HepG2 (cell line): ENCODE measurements around the gene NFATC2. TPM values are rescaled to one million over a fixed set of nuclear protein-coding genes. Genes with fewer than 3 reads are reported as not detected.

Experiments used
- ATM ChIP-seq: fragments of 450-650 bp; IDR thresholded peaks from 2 replicates; pipeline ENCODE4 v1.7.1; 2017; ENCODE audit warnings: mild to moderate bottlenecking, borderline replicate concordance
- CHD4 ChIP-seq: fragments of 200-600 bp; sonication (generic); IDR thresholded peaks from 2 replicates; pipeline ENCODE4 v1.7.0; 2017; ENCODE audit warnings: mild to moderate bottlenecking, low read length, borderline replicate concordance
- DNMT3B ChIP-seq: conservative IDR thresholded peaks from 2 replicates; pipeline ENCODE4 v1.6.1; 2016; ENCODE audit warnings: missing biosample characterization, control low read depth
- IKZF4 ChIP-seq: sonication (generic); formaldehyde crosslinking; IDR thresholded peaks from 2 replicates; pipeline ENCODE4 v1.5.1; 2020; ENCODE audit warnings: borderline replicate concordance, mild to moderate bottlenecking, low read depth, missing genetic modification reagents; ENCODE audit errors: not compliant biosample characterization
- JDP2 ChIP-seq: sonication (generic); formaldehyde crosslinking; IDR thresholded peaks from 2 replicates; pipeline ENCODE4 v1.8.1; 2022; ENCODE audit warnings: missing genetic modification reagents, borderline replicate concordance
- NR3C1 ChIP-seq: sonication (generic); formaldehyde crosslinking; IDR thresholded peaks from 2 replicates; pipeline ENCODE4 v1.4.0; 2020; ENCODE audit warnings: missing genetic modification reagents
- ONECUT2 ChIP-seq: sonication (generic); formaldehyde crosslinking; IDR thresholded peaks from 2 replicates; pipeline ENCODE4 v1.4.0; 2020; ENCODE audit warnings: missing genetic modification reagents
- PAX8 ChIP-seq: sonication (generic); formaldehyde crosslinking; IDR thresholded peaks from 2 replicates; pipeline ENCODE4 v1.8.0; 2022; ENCODE audit warnings: mild to moderate bottlenecking, missing genetic modification reagents, borderline replicate concordance
- RAD21 ChIP-seq: fragments of 450-650 bp; formaldehyde crosslinking; IDR thresholded peaks from 2 replicates; pipeline ENCODE4 v1.5.0; 2020; ENCODE audit warnings: mild to moderate bottlenecking
- SP5 ChIP-seq: IDR thresholded peaks from 2 replicates; pipeline ENCODE4 v1.6.1; 2016; ENCODE audit warnings: low read depth, borderline replicate concordance
- SRY ChIP-seq: sonication (generic); formaldehyde crosslinking; IDR thresholded peaks from 2 replicates; pipeline ENCODE4 v1.8.0; 2022; ENCODE audit warnings: mild to moderate bottlenecking, missing genetic modification reagents
- TEAD2 ChIP-seq: sonication (generic); formaldehyde crosslinking; IDR thresholded peaks from 2 replicates; pipeline ENCODE4 v1.9.0; 2021; ENCODE audit warnings: missing genetic modification reagents
- ZBTB42 ChIP-seq: sonication (generic); formaldehyde crosslinking; IDR thresholded peaks from 2 replicates; pipeline ENCODE4 v1.5.0; 2020; ENCODE audit warnings: mild to moderate bottlenecking, missing genetic modification reagents
- ZC3H4 ChIP-seq: sonication (generic); formaldehyde crosslinking; IDR thresholded peaks from 2 replicates; pipeline ENCODE4 v1.4.0; 2020; ENCODE audit warnings: missing genetic modification reagents, borderline replicate concordance
- ZFP36 ChIP-seq: fragments of 150-350 bp; IDR thresholded peaks from 2 replicates; pipeline ENCODE4 v1.6.1; 2018; ENCODE audit warnings: borderline replicate concordance, low read length, low read depth; ENCODE audit not compliant: partially characterized antibody
- ZNF224 ChIP-seq: sonication (generic); formaldehyde crosslinking; IDR thresholded peaks from 2 replicates; pipeline ENCODE4 v1.5.0; 2020; ENCODE audit warnings: mild to moderate bottlenecking, missing genetic modification reagents
- ZNF501 ChIP-seq: sonication (generic); formaldehyde crosslinking; IDR thresholded peaks from 2 replicates; pipeline ENCODE4 v1.5.1; 2020; ENCODE audit warnings: mild to moderate bottlenecking, moderate library complexity, missing genetic modification reagents
- ZNF616 ChIP-seq: sonication (generic); formaldehyde crosslinking; IDR thresholded peaks from 2 replicates; pipeline ENCODE4 v1.5.0; 2020; ENCODE audit warnings: low read depth, mild to moderate bottlenecking, missing genetic modification reagents
- ZNF710 ChIP-seq: sonication (generic); formaldehyde crosslinking; IDR thresholded peaks from 2 replicates; pipeline ENCODE4 v1.5.0; 2020; ENCODE audit warnings: mild to moderate bottlenecking, missing genetic modification reagents, borderline replicate concordance
- polyA plus RNA-seq, 8 experiments: library from polyadenylated mRNA; depleted of rRNA in 3 of 8; stranded (reverse) in 7 of 8; unstranded in 1 of 8; fragments of >200 nt; fragmentation: Illumina TruSeq in 4 of 8; extraction: Trizol in 4 of 8; gene quantifications; 2 replicates each; pipeline versions ENCODE4 v1.2.1 to v1.2.3, GENCODE V29; 2011 to 2016; ENCODE audit warnings: low read depth in 4 of 8, missing spikeins in 1 of 8, mixed read lengths in 1 of 8; ENCODE audit not compliant: insufficient read depth in 1 of 8
- total RNA-seq, 5 experiments: library from RNA; depleted of rRNA; stranded (reverse); fragments of >200 nt; fragmentation: Illumina TruSeq; extraction: Trizol; gene quantifications; 2 replicates each; pipeline ENCODE4 v1.2.3, GENCODE V29; 2016; ENCODE audit warnings: low read depth in 1 of 5
- TF ChIP-seq, protein P1 (sequence below): sonication (generic); formaldehyde crosslinking; IDR thresholded peaks from 2 replicates; pipeline ENCODE4 v1.4.0; 2020; ENCODE audit warnings: missing genetic modification reagents
- TF ChIP-seq, protein P2 (sequence below): sonication (generic); formaldehyde crosslinking; IDR thresholded peaks from 2 replicates; pipeline ENCODE4 v1.4.0; 2020; ENCODE audit warnings: missing genetic modification reagents
- TF ChIP-seq, protein P3 (sequence below): sonication (generic); formaldehyde crosslinking; IDR thresholded peaks from 2 replicates; pipeline ENCODE4 v1.5.0; 2020; ENCODE audit warnings: missing genetic modification reagents, mild to moderate bottlenecking, borderline replicate concordance

Gene NFATC2
- total and polyA plus RNA-seq, 2 of the 13 experiments (the other 11 are each of a cell fraction or from before 2014, with no cell fraction given), result 1.9 to 3.3 TPM

DNA sequence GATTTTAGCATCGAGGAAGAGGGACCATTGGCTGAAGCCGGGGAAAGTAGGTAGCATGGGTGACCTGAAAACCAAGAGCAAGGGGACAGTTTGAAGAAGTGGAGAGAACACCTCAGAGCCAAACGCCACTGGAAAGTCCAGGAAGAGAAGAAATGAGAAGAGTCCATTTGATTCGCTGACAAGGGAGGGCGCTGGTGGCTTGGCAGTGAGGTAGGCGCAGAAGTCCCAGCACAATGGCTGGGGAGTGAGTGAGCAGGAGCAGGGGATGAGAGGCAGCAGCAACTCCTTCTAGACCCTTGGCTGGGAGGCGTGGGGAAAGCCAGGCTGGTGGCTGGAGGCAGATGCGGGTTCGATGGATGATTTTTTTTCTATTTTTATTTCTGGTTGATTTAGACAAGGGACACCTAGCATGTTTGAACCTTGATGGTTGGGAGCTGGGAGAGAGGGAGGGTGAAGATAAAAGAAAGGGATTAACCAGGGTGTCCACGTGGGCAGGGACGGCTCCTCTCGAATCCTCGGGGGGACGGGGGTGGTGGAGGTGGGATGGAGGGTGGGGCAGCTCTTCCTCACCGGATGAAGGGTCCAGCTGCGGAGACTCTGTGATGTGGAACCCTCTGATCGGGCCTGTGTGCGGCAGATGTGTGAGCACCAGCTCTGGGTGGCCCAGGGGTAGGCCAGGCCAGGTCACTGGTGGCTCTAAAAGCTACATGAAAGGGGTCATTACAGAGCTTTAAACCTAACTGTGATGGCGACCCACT, 164.2 kb downstream of the NFATC2 start (continued):
- TF ChIP-seq, protein P1, sequence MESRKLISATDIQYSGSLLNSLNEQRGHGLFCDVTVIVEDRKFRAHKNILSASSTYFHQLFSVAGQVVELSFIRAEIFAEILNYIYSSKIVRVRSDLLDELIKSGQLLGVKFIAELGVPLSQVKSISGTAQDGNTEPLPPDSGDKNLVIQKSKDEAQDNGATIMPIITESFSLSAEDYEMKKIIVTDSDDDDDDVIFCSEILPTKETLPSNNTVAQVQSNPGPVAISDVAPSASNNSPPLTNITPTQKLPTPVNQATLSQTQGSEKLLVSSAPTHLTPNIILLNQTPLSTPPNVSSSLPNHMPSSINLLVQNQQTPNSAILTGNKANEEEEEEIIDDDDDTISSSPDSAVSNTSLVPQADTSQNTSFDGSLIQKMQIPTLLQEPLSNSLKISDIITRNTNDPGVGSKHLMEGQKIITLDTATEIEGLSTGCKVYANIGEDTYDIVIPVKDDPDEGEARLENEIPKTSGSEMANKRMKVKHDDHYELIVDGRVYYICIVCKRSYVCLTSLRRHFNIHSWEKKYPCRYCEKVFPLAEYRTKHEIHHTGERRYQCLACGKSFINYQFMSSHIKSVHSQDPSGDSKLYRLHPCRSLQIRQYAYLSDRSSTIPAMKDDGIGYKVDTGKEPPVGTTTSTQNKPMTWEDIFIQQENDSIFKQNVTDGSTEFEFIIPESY (CRISPR knock-in tag), result peak; percentile 56; the same call in 1 of the 2 replicates
- TF ChIP-seq JDP2 (CRISPR knock-in tag), result no peak
- TF ChIP-seq, protein P2, sequence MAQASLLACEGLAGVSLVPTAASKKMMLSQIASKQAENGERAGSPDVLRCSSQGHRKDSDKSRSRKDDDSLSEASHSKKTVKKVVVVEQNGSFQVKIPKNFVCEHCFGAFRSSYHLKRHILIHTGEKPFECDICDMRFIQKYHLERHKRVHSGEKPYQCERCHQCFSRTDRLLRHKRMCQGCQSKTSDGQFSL (CRISPR knock-in tag), result no peak
- no peak for TF ChIP-seq PAX8
- no peak for TF ChIP-seq DNMT3B
- TF ChIP-seq ZNF501 (CRISPR knock-in tag), result no peak
- no peak for TF ChIP-seq IKZF4
- no peak for TF ChIP-seq ZC3H4
- TF ChIP-seq NR3C1, result no peak
- no peak for TF ChIP-seq ZFP36
- peak; percentile 69 for TF ChIP-seq RAD21
- TF ChIP-seq, protein P3, sequence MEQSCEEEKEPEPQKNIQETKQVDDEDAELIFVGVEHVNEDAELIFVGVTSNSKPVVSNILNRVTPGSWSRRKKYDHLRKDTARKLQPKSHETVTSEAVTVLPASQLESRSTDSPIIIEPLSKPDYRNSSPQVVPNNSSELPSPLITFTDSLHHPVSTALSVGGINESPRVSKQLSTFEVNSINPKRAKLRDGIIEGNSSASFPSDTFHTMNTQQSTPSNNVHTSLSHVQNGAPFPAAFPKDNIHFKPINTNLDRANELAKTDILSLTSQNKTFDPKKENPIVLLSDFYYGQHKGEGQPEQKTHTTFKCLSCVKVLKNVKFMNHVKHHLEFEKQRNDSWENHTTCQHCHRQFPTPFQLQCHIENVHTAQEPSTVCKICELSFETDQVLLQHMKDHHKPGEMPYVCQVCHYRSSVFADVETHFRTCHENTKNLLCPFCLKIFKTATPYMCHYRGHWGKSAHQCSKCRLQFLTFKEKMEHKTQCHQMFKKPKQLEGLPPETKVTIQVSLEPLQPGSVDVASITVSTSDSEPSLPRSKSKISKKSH (CRISPR knock-in tag), result no peak
- no peak for TF ChIP-seq CHD4
- no peak for TF ChIP-seq ZNF224 (CRISPR knock-in tag)
- TF ChIP-seq TEAD2 (CRISPR knock-in tag), result no peak
- no peak for TF ChIP-seq ONECUT2 (CRISPR knock-in tag)
- TF ChIP-seq SRY (CRISPR knock-in tag), result no peak
- no peak for TF ChIP-seq ATM
- no peak for TF ChIP-seq ZBTB42 (CRISPR knock-in tag)
- no peak for TF ChIP-seq ZNF710 (CRISPR knock-in tag)
- TF ChIP-seq SP5, result no peak
- no peak for TF ChIP-seq ZNF616 (CRISPR knock-in tag)
